Measurements from ENCODE around the gene PLCB1.

DNA sequence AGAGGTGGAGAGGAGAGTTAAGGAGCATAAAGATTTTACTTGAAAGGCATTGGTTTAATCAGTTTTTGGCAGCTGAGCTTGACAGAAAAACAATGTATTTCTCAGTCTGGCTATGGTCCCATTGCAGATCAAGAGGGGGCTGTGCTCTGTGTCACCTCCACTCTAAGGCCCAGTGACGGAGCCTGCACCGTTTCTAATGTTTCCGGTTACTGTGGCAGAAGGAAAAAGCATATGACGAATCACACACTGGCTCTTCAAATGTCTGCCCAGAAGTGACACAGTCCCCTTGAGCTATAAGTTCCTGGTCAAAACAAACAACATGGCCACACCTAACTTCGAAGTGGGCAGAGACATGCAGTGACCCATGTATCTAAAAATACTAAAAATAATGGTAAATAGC is 372.0 kb downstream of the PLCB1 start:
- TF ChIP-seq, protein P1, sequence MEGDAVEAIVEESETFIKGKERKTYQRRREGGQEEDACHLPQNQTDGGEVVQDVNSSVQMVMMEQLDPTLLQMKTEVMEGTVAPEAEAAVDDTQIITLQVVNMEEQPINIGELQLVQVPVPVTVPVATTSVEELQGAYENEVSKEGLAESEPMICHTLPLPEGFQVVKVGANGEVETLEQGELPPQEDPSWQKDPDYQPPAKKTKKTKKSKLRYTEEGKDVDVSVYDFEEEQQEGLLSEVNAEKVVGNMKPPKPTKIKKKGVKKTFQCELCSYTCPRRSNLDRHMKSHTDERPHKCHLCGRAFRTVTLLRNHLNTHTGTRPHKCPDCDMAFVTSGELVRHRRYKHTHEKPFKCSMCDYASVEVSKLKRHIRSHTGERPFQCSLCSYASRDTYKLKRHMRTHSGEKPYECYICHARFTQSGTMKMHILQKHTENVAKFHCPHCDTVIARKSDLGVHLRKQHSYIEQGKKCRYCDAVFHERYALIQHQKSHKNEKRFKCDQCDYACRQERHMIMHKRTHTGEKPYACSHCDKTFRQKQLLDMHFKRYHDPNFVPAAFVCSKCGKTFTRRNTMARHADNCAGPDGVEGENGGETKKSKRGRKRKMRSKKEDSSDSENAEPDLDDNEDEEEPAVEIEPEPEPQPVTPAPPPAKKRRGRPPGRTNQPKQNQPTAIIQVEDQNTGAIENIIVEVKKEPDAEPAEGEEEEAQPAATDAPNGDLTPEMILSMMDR (conservative IDR thresholded peaks at IDR 0.05) = no peak
- TF ChIP-seq EZH2 (IDR thresholded peaks at IDR 0.05; ENCODE audit: low read depth) = no peak

Measured in PC-9 (cell line).